ENCODE data around the gene PRICKLE2.

DNA sequence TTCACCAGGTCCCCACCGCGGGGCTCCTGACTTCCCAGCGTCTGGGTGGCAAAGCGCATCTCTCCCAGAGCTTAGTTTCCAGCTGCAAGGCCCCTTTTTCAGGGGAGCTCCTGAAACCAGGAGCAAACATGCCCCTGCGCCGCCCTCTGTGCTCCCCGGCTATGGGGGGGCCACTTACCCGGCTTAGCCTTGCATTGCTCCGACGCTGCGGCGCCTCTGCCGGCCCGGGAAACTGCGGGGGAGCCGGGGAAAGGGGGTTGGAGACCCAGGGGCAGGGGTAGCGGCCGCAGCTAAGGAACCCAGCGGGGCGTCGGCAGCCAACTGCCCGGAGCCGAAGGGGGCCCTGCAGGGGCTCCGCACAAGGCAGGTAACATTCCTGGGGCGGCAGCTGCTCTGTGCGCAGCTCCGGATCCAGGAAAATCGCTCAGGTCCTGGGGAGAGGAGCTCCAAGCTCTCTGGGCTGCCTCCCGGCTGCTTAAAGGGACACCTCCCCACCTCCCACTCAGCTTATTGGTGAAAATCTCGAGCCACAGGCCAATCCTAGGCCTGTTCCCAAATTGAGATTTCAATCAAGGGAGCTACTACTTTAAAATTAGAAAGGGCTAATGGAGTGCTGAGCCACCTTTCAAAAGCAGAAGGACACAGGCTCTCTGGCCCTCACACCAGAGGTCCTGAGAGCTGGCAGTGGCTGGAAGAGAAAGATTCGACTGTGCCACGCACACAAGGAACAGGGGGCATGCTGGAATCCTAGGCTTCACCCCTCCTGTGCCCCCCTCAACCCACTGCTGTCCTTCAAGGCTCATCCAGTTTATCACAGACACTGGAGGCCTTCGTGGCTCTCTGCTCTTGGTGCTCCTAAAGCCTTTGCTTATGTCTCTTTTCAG lies 42.7 kb upstream of the PRICKLE2 start:
- TF ChIP-seq ZNF843 (tag by site-specific recombination; IDR thresholded peaks at IDR 0.05) (no peak), TCF7L2 (IDR thresholded peaks at IDR 0.05; ENCODE audit: borderline replicate concordance, low read depth, low read length) (no peak), PRDM1 (tag by site-specific recombination; IDR thresholded peaks at IDR 0.05) (no peak), ZNF394 (tag by site-specific recombination; IDR thresholded peaks at IDR 0.05; ENCODE audit: borderline replicate concordance) (no peak), BCL6B (tag by site-specific recombination; IDR thresholded peaks at IDR 0.05) (no peak), ZNF121 (tag by site-specific recombination; IDR thresholded peaks at IDR 0.05) (no peak), HIC1 (tag by site-specific recombination; IDR thresholded peaks at IDR 0.05) (no peak), ZNF707 (tag by site-specific recombination; IDR thresholded peaks at IDR 0.05) (no peak), REPIN1 (tag by site-specific recombination; IDR thresholded peaks at IDR 0.05; ENCODE audit: low read depth) (no peak)
- TF ChIP-seq, protein P1, sequence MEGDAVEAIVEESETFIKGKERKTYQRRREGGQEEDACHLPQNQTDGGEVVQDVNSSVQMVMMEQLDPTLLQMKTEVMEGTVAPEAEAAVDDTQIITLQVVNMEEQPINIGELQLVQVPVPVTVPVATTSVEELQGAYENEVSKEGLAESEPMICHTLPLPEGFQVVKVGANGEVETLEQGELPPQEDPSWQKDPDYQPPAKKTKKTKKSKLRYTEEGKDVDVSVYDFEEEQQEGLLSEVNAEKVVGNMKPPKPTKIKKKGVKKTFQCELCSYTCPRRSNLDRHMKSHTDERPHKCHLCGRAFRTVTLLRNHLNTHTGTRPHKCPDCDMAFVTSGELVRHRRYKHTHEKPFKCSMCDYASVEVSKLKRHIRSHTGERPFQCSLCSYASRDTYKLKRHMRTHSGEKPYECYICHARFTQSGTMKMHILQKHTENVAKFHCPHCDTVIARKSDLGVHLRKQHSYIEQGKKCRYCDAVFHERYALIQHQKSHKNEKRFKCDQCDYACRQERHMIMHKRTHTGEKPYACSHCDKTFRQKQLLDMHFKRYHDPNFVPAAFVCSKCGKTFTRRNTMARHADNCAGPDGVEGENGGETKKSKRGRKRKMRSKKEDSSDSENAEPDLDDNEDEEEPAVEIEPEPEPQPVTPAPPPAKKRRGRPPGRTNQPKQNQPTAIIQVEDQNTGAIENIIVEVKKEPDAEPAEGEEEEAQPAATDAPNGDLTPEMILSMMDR (tag by site-specific recombination; IDR thresholded peaks at IDR 0.05), result no peak
- TF ChIP-seq, protein P2, sequence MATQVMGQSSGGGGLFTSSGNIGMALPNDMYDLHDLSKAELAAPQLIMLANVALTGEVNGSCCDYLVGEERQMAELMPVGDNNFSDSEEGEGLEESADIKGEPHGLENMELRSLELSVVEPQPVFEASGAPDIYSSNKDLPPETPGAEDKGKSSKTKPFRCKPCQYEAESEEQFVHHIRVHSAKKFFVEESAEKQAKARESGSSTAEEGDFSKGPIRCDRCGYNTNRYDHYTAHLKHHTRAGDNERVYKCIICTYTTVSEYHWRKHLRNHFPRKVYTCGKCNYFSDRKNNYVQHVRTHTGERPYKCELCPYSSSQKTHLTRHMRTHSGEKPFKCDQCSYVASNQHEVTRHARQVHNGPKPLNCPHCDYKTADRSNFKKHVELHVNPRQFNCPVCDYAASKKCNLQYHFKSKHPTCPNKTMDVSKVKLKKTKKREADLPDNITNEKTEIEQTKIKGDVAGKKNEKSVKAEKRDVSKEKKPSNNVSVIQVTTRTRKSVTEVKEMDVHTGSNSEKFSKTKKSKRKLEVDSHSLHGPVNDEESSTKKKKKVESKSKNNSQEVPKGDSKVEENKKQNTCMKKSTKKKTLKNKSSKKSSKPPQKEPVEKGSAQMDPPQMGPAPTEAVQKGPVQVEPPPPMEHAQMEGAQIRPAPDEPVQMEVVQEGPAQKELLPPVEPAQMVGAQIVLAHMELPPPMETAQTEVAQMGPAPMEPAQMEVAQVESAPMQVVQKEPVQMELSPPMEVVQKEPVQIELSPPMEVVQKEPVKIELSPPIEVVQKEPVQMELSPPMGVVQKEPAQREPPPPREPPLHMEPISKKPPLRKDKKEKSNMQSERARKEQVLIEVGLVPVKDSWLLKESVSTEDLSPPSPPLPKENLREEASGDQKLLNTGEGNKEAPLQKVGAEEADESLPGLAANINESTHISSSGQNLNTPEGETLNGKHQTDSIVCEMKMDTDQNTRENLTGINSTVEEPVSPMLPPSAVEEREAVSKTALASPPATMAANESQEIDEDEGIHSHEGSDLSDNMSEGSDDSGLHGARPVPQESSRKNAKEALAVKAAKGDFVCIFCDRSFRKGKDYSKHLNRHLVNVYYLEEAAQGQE (tag by site-specific recombination; IDR thresholded peaks at IDR 0.05), result no peak

Measured in HEK293 (cell line).